ENCODE measurements around the gene GCNT2. TPM values are rescaled to one million over a fixed set of nuclear protein-coding genes. Genes with fewer than 3 reads are reported as not detected.
A peak's percentile ranks its signal among the peaks of the same experiment; 100 is the strongest.

Gene GCNT2
- total RNA-seq, 1 donor from 2014 or later, result 27.4 TPM

DNA sequence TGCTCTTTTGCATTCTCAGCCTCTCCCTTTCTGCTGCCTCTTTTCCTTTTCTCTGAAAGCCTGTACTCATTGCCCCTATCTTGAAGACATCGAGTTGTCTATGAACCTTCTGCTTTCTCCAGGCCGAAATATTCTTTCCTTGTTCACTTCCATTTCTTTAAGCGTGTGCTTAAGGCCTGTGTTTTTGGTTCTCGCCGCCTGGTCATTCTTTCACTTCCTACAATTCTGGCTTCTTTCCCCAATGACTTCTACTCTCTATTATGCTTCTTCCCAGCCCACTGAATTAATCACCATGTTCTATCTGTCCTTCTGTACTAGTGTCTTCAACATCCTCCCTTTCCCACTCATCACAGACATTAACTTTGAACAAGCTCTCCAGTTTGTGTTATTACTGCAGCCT lies 103.7 kb downstream of the GCNT2 start:
- ATAC-seq (peak; percentile 38), DNase-seq (no peak)
- H3K27me3 ChIP-seq, result no peaks in the 10 kb centered on the region
- peaks cover 12% of the 10 kb centered on the region for H3K36me3 ChIP-seq
- H3K4me3 ChIP-seq, result no peak overlapping the region
- intact Hi-C loops (cut with DNase I), result no loop called here
- H3K27ac ChIP-seq, result no peak overlapping the region
- H3K9me3 ChIP-seq, result no peaks in the 10 kb centered on the region
- no peaks in the 10 kb centered on the region for H3K4me1 ChIP-seq
- TF ChIP-seq, protein P1, sequence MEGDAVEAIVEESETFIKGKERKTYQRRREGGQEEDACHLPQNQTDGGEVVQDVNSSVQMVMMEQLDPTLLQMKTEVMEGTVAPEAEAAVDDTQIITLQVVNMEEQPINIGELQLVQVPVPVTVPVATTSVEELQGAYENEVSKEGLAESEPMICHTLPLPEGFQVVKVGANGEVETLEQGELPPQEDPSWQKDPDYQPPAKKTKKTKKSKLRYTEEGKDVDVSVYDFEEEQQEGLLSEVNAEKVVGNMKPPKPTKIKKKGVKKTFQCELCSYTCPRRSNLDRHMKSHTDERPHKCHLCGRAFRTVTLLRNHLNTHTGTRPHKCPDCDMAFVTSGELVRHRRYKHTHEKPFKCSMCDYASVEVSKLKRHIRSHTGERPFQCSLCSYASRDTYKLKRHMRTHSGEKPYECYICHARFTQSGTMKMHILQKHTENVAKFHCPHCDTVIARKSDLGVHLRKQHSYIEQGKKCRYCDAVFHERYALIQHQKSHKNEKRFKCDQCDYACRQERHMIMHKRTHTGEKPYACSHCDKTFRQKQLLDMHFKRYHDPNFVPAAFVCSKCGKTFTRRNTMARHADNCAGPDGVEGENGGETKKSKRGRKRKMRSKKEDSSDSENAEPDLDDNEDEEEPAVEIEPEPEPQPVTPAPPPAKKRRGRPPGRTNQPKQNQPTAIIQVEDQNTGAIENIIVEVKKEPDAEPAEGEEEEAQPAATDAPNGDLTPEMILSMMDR (IDR thresholded peaks at IDR 0.05), result no peak

DNA sequence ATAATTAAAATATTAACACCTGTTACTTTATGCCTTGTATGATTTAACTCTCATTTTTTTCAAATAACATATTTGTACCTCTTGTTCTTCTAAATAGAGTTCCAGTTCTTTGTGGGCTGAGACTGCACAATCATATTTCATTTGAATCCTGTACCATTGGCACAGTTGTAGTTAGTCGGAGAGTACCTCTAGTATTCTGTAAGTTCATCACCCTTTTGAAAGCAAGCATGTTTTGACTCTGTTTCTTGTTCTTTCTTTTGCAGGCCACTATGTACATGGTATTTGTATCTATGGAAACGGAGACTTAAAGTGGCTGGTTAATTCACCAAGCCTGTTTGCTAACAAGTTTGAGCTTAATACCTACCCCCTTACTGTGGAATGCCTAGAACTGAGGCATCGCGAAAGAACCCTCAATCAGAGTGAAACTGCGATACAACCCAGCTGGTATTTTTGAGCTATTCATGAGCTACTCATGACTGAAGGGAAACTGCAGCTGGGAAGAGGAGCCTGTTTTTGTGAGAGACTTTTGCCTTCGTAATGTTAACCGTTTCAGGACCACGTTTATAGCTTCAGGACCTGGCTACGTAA lies 105.1 kb downstream of the GCNT2 start:
- DNase-seq (no peak), ATAC-seq (peak; percentile 62)
- intact Hi-C loops (cut with DNase I), result no loop called here
- H3K36me3 ChIP-seq, result peaks cover 12% of the 10 kb centered on the region
- no peak overlapping the region for H3K27ac ChIP-seq
- H3K9me3 ChIP-seq, result no peaks in the 10 kb centered on the region
- no peaks in the 10 kb centered on the region for H3K27me3 ChIP-seq
- H3K4me1 ChIP-seq, result no peaks in the 10 kb centered on the region
- H3K4me3 ChIP-seq, result no peak overlapping the region
- TF ChIP-seq, protein P1 (IDR thresholded peaks at IDR 0.05), result no peak

DNA sequence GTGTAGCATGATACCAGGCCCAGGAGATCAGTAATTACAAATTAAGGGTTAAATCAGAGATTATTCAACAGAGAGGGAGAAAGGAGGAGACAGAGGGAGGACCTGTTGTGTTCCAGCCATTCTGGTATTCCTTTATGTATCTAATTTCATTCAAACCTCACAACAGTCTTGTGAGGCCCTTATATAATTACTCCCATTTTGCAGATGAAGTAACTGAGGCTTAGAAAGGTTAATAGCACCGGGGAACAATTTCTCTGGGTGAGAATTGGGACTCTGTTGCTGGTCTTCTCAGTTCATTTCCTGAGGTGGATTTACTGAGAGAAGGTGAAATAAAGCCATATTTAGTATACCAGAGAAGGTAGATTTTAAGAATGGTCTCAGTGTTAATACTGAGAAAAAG lies 106.6 kb downstream of the GCNT2 start:
- Histone ChIP-seq H3K4me1 (no peaks in the 10 kb centered on the region), H3K27ac (no peak overlapping the region), H3K27me3 (no peaks in the 10 kb centered on the region), H3K9me3 (no peaks in the 10 kb centered on the region), H3K36me3 (peaks cover 12% of the 10 kb centered on the region), H3K4me3 (no peak overlapping the region)
- DNase-seq (no peak), ATAC-seq (no peak)
- intact Hi-C loops (cut with DNase I), result no loop called here
- TF ChIP-seq, protein P1 (IDR thresholded peaks at IDR 0.05), result no peak

DNA sequence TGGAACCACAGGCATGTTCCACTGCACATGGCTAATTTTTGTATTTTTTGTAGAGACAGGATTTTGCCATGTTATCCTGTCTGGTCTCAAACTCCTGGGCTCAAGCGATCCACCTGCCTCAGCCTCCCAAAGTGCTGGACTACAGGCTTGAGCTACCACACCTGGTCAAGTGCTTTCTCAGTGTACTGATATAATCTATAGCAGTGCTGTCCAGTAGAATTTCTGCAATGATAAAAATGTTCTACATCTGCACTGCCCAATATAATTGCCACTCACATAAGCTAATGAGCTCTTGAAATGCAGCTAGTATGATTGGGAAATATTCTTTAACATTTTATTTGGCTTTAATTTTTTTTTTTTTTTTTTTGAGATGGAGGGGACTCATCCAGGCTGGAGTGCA lies 109.0 kb downstream of the GCNT2 start:
- no peaks in the 10 kb centered on the region for H3K4me1 ChIP-seq
- intact Hi-C loops (cut with DNase I), result no loop called here
- H3K9me3 ChIP-seq, result no peaks in the 10 kb centered on the region
- H3K36me3 ChIP-seq, result peaks cover 9% of the 10 kb centered on the region
- no peak overlapping the region for H3K4me3 ChIP-seq
- H3K27ac ChIP-seq, result no peak overlapping the region
- ATAC-seq (peak; percentile 60), DNase-seq (no peak)
- H3K27me3 ChIP-seq, result no peaks in the 10 kb centered on the region
- TF ChIP-seq, protein P1 (IDR thresholded peaks at IDR 0.05), result no peak

DNA sequence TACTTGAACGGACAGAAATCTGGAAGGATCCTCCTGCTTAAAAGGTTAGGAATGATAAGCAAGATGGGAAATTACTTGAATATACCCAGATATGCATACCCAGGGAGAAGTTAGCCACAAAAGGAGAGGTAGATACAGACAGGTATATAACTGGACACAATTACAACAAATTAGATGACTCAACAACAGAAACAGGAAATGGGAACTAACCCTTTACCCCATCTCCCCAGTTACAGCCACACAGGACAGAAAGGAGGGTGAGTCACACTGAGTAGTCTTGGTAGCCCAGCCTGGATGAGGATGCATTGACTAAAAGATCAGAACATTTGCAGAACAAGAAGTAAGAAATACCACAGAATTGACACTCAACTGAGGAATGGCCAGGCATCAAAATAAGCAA lies 112.1 kb downstream of the GCNT2 start:
- intact Hi-C loops (cut with DNase I), result no loop called here
- DNase-seq (no peak), ATAC-seq (peak; percentile 95)
- TF ChIP-seq, protein P1 (IDR thresholded peaks at IDR 0.05), result no peak
- H3K27ac ChIP-seq, result no peak overlapping the region
- H3K36me3 ChIP-seq, result no peaks in the 10 kb centered on the region
- no peaks in the 10 kb centered on the region for H3K4me1 ChIP-seq
- H3K4me3 ChIP-seq, result no peak overlapping the region
- no peaks in the 10 kb centered on the region for H3K9me3 ChIP-seq
- no peaks in the 10 kb centered on the region for H3K27me3 ChIP-seq

DNA sequence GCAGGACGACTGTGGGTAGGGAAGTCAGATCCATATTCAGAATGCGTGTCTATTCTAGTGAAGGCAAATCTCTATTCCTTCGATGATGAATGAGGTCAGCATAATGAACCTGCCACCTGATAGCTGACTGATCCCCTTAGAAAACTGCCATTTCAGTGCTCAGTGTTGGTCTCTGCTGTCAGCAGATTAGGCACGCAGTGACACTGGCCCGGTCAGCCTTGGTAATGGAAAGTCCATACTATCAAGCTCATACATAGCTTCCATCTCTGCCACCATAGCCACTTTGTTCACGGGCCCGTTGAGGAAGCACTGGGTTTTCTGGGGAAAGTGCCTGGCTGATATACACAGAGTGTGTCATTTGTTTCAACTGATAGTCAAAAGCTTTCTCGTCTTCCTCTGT lies 119.3 kb downstream of the GCNT2 start:
- TF ChIP-seq, protein P1 (IDR thresholded peaks at IDR 0.05), result no peak
- DNase-seq (no peak), ATAC-seq (no peak)
- H3K27me3 ChIP-seq, result no peaks in the 10 kb centered on the region
- intact Hi-C loops (cut with DNase I), result no loop called here
- no peak overlapping the region for H3K4me3 ChIP-seq
- no peaks in the 10 kb centered on the region for H3K9me3 ChIP-seq
- H3K4me1 ChIP-seq, result no peaks in the 10 kb centered on the region
- H3K27ac ChIP-seq, result no peak overlapping the region
- H3K36me3 ChIP-seq, result no peaks in the 10 kb centered on the region

All from upper lobe of right lung (tissue), 1 donor.